ENCODE data around the gene CD82.

The CD82 gene

GRCh38 chr11:44561964-44562734 is 3.3 kb upstream of the CD82 start:
- DNase-seq, result no peak

GRCh38 chr11:44562845-44563460 is 2.5 kb upstream of the CD82 start:
- DNase-seq, result no peak

GRCh38 chr11:44563711-44564110 is 1.8 kb upstream of the CD82 start:
- DNase-seq, result no peak

GRCh38 chr11:44564166-44564565 is 1.3 kb upstream of the CD82 start:
- no peak for DNase-seq

- DNase-seq, result no peak
Measured at GRCh38 chr11:44564670-44565210, 723 bp upstream of the CD82 start.

DNA sequence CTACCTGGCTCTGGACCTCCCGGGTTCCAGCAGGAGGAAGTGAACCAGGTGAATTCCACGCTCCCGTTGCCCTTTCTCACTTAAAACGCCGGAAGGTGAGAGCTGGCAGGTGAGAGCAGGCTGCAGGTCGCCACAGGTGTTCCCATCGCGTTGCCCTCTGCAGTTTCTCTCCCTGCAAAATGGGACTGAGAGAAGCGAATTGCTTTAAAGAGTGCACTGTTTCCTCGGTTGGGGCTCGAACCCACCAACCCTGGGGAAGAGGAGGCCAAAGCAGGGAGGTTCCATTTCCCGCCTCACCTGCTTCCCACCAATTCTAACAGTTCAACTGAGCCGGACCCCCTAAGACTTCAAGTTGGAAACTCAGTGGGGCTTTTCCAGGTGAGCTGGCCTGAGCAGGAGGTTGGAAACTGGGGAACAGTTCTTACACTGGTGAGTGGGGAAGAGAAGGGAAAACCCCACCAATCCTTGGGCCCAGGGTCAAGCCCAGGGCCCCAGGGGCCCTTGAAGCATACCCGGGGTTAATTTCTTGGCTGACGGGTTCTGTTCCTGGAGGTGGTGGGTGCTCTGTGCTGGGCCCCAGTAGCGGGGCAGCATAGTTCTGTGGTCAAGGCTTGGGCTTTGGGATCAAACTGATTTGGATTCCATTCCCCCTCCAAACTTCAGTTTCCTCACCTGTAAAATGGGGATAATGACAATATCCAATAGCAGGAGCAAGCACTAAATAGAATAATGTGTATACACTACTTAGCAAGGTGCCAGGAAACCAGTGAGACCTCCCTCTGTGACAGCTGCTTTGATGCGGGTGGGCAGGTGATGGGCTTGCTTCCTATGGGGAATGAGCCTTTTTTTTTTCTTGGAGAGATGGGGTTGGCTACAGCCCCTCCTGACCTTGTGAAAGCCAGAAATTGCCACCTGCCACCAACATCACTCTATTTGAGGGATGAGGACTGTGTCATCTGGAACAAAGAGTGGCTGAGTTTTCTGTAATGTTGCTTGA is 788 bp downstream of the CD82 start:
- DNase-seq, result peak; percentile 28

GRCh38 chr11:44566952-44567875 is 1.8 kb downstream of the CD82 start:
- peak; percentile 65 for DNase-seq

GRCh38 chr11:44567876-44568256 is 2.4 kb downstream of the CD82 start:
- no peak for DNase-seq

- no peak for DNase-seq
Measured at GRCh38 chr11:44568331-44568657, 2.8 kb downstream of the CD82 start.

- DNase-seq, result peak; percentile 93
Measured at GRCh38 chr11:44568658-44569473, 3.4 kb downstream of the CD82 start.

DNA sequence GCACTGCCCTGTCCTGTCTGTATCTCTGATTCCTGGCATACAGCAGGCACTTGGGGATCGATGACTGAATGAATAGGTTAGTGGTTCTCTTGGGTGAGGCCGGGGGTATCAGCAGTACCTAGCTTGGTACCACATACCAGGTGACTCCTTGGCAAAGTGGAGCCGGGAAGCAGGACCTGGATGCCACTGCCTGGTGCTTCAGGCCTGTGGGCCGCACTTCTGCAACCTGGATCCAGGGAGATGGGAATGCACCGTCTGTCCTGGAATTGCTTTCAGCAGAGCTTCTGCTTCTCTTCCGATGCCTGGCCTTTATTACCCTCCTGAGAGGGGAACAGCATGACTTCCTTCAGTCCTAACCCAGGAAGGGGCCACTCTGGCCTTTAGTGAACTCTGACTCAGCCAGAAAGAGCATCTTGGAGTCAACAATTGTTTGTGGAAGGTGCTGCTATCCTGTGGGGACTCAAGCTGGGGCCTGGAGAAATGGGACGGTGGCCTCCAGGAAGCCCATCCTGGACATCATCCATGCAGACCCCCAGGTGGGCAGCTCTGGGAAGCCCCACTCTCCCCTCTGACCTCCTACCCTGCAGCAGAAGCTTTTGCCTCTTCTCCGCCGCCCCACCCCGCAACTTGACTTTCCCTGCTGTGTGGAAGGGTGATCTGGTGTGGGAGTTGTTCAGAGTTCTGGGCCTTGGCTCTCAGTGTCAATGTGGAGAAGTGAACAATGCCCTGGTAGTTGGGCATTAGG is 5.1 kb downstream of the CD82 start:
- DNase-seq, result no peak

GRCh38 chr11:44571871-44572270 is 6.4 kb downstream of the CD82 start:
- no peak for DNase-seq

DNA sequence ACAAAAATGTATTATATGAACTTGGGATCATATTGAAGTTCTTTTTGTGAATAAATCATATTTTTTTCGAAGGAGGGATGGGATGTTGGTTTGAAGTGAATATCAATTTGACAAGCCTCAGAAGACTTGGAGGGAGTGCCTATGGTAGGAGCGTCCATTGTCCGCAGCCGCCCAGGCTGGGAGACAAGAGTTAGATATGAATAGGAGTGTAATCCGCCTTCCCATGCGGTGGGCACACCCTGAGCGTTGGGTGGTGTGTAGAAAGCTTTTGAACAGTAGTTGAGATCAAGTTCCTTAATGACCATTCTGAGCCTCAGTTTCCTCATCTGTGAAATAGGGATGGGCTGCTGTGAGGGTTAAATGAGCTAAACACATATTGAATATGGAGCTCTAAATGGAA is 7.0 kb downstream of the CD82 start:
- no peak for DNase-seq

DNA sequence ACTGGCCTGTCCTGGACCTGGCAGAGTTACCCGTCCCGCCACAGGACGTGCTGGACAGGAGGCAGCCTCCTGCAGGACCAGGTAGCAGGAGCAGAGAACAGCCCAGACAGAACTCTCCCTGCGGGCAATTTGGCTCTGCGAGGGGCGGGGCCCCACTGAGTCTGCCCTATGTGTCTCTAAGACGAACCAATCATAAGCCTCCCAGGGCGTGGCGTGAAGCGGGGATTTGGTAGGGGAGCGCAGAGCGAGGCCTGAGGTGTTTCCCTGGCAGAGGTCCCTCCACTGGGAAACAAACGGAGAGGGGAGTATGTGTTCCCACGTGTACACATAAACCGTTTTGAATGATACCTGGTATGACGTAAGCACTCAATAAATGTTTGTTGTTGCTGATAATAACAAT is 7.4 kb downstream of the CD82 start:
- peak; percentile 67 for DNase-seq

- peak; percentile 37 for DNase-seq
Measured at GRCh38 chr11:44573333-44573732, 7.9 kb downstream of the CD82 start.

DNA sequence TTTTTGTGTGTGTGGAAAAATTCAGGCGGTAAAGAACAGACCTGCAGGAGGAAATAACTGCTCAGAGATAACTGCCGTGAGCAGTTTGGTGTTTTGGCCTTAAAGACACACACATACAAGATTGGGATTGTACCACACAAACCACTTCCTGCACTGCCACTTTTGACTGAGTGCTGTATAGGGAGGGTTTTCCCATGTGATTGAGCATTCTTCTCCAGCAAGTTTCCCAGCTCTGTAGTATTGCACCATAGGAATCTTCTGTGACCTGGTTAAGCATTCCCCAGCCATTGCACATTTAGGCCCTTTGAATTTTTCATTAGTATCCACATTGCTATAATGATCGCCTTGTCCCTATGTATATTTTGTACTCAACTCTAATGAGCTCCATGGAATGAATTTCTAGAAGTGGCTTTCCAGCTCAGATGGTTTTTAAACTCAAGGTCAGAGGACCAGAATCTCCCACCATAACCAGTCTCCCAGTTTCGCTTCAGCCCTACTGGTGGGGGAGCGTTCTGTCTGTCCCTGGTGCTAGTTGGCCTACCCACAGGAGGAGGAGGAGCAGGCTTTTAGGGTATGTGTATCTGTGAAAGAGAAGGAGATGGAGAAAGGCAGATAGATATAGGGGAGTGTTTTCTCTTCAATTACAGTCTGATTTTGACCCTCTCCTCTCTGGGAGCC is 9.3 kb downstream of the CD82 start:
- peak; percentile 54 for DNase-seq

- DNase-seq, result peak; percentile 76
Measured at GRCh38 chr11:44575288-44575672, 9.8 kb downstream of the CD82 start.

DNA sequence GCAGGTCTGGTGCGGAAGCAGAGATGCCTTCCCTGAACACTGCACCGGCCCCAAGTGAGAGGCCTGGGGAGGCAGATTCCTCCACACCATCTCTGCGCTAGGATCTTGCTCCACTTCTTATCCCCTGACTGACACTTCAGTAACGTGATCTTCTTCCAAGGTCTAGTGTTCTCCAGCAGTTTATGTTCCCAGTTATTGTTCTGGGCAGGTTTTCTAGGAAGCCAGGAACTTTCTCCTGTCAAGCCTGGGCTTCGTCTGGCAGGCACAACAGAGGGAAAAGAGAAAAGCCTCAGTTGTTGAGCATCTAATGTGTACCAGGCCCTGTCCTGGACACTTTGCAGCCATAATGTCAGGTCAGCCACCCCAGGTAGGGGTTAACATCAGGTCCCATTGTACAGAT is 10.5 kb downstream of the CD82 start:
- DNase-seq, result no peak

GRCh38 chr11:44576656-44577055 is 11.2 kb downstream of the CD82 start:
- no peak for DNase-seq

DNA sequence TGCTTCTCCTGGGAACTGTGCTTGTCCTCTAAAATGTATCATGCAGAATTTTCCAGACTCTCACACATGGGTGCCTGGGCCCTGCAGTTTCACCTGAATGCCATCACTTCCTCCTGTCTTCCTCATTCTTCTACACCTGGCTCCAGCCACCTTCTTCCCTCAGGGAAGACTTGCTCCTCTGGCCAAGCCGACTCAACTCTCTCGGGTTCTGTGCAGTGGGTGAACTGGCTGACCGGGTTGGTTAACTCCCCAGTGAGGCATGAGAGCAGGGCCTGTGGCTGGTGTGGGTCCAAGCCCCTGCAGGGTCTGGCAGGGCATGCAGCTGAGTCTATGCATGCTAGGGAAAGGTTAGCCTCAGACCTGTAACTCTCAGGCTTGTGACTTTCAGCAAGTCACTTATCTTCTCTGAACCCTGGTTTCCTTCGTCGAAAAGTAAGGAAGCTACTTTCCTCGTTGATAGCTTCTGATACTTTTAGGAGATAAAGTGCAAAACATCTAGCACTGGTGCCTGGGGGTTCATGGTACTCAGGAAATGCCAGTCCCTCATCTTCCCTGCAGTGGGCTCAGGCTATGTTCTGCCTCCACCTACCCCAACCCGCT is 11.9 kb downstream of the CD82 start:
- DNase-seq, result no peak
